HG03159 (cell line): Measurements from ENCODE around the gene B4GALNT3.
"Not testable (repeated sequence)": the region's sequence is repeated elsewhere in the genome, so short reads cannot be mapped to it uniquely, and the experiment has no call there.

ENCODE experiments used
- ATAC-seq: cut with Tn5 transposase; IDR thresholded peaks from one replicate; pipeline ENCODE4 v1.9.1; 2021; ENCODE audit warnings: mild to moderate bottlenecking, moderate library complexity; ENCODE audit not compliant: unreplicated experiment

Gene B4GALNT3

DNA sequence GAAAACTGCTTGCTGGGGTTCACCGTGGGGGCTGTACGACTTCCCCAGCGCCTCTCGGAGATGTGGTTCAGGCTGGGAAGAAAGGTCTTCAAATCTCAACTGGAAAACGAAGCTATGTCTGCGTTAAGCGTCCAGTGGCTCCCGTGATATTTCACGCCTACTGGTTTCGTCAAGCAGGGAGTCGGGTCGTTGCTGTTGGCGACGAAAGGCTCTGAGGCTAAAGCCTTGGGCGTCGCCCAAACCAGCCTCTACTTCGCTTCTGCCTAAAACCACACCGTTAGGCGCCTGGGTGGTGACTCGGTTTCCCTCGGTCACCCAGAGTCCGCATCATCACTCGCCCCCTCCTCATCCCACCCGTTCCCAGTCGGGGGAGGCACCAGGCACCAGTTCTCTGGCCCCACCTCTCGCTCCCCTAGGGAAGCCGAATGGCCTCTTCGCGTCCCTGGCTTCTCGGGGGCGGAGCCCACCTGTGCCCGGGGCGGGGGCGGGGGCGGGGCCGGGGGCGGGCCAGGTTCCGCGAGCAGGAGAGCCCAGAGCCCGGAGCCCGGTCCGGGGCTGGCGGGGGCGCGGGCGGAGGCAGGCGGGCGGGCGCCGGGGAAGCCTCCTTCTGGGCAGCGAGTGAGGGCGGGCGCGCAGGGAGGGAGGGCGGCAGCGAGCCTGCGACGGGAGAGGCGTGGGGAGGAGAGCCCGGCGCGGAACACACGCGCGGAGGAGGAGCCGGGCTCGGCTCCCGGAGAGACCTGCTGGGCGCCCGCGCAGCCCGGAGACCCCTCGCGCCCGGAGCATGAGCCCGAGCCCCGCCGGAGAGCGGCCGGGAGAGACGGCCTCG, at the start of gene B4GALNT3:
Gene B4GALNT3, plus strand, starts transcription at position 510 of the 829 bp plus-strand sequence. CDS start 438 bp downstream, outside the sequence.
- ATAC-seq: no peak

GRCh38 chr12:414859-415258, 44.9 kb upstream of the B4GALNT3 start:
- no peak for ATAC-seq

DNA sequence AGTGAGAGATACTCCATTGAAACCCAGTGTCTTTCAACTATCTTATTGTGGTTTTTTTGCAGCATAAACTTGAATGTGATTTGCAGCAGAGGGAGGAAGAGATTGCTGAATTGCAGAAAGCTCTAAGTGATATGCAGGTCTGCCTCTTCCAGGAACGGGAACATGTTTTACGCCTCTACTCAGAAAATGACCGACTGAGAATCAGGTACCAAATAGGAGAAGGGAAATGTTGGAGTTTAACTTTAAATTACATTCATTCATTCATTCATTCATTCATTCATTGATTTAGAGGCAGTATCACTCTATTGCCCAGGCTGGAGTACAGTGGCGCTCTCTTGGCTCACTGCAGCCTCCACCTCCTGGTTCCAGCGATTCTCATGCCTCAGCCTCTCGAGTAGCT, 41.3 kb upstream of the B4GALNT3 start:
- no peak for ATAC-seq

DNA sequence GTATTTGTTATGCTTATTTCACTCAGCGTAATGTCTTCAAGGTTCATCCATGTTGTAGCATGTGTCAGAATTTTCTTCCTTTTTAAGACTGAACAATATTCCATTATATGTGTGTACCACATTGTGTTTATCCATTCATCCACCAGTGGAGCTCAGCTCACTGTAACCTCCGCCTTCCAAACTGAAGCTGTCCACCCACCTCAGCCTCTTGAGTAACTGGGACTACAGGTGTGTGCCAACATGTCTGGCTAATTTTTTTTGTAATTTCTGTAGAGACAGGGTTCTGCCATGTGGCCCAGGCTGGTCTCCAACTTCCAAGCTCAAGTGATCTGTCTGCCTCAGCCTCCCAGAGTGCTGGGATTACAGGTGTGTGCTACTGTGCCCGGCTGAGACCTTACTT, 37.2 kb upstream of the B4GALNT3 start:
- no peak for ATAC-seq

GRCh38 chr12:435737-436136, 24.0 kb upstream of the B4GALNT3 start:
- not testable (repeated sequence) for ATAC-seq

DNA sequence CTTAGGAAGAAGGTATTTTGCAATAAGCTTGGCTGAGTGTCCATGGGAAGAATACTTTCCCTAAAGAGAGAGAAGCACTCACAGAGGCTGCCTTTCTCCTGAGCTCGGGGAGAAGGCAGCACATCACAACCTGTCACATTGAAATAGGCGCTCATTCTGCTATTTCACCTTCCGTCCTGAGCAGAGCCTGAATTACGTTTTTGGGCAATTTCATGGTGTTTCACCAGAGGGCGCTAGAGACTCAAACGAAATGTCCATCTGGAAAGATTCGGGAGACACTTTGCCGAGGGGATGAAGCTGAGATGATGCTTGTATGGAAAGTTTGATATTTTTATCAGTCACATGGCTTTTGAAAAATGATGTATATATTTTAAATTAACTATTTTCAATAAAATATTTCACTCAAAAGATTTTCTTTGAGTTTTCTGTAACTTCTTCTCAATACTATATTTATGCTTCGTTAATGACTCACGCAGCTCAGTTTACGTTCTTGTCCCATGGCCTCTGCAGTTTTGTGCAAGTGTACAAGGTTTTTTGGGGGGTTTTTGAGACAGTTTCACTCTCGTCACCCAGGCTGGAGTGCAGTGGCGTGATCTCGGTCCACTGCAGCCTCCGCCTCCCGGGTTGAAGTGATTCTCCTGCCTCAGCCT, 17.4 kb upstream of the B4GALNT3 start:
- ATAC-seq: no peak

- ATAC-seq: no peak
These were observed 12.6 kb upstream of the B4GALNT3 start for GRCh38 chr12:447141-447540.

- ATAC-seq: no peak
These were observed 10.5 kb upstream of the B4GALNT3 start for GRCh38 chr12:449203-449602.

DNA sequence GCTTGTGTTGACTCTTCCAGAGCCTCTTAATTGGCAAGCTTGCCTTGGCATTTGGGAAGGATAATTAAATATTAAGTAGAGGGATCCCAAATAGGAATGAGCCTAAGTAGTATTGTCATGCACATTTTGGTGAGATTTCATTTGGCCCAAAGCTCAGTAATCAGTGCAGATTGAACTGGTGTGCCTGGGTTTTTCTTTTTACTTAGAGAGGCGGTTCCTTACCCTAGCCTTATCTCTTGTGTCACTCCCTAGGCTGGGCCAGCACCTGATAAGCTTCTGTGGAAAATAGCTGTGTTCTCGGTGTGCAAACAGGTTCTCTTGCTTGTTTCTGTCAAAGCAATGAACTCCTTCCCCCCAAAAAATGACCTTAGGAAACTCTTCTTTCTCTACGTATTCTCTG, 9.3 kb upstream of the B4GALNT3 start:
- ATAC-seq: no peak

DNA sequence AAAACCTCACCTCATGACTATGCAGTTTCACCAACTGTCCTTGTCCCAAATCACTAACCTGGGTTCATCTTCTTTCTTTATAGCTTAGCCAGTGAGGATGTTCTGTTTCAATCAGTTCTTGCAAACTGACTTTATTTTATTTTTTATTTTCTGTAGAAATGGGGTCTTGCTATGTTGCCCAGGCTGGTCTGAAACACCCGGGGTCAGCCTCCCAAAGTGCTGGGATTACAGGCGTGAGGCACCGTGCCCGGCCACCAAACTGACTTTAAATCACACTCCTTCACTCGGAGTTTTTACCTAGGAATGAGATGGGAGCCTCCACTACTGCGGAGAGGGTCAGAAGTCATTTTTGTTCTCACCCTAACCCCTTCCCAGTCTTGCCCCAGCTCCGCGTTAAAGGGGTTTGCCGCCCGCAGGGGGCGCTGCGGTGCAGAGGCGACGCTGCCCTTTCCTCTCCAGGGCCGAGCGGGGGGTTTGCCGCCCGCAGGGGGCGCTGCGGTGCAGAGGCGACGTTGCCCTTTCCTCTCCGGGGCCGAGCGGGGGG, 7.0 kb upstream of the B4GALNT3 start:
- no peak for ATAC-seq

DNA sequence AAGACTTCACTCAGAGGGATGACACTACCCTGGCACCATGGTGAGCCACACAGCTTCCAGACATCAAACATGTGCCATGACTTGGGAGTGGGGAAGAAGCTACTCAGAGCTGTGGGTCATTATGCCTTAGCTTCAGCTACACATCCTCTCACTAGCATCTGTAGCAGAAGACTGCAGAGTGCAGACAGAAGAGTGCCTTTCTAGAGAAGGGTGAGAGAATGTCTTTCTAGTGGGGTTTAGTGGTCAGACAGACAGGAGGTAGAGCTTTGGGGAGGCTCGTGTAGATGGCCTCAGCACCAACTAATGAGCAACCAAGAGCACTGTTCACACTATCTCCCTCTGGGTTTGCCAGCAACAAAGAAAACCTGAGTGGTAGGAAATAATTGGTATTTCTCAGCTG, 4.9 kb upstream of the B4GALNT3 start:
- ATAC-seq: no peak

- no peak for ATAC-seq
These were observed 3.9 kb upstream of the B4GALNT3 start for GRCh38 chr12:455821-456220.

- ATAC-seq: no peak
These were observed 2.1 kb upstream of the B4GALNT3 start for GRCh38 chr12:457676-458075.

GRCh38 chr12:459050-459429, 699 bp upstream of the B4GALNT3 start:
- ATAC-seq: no peak

DNA sequence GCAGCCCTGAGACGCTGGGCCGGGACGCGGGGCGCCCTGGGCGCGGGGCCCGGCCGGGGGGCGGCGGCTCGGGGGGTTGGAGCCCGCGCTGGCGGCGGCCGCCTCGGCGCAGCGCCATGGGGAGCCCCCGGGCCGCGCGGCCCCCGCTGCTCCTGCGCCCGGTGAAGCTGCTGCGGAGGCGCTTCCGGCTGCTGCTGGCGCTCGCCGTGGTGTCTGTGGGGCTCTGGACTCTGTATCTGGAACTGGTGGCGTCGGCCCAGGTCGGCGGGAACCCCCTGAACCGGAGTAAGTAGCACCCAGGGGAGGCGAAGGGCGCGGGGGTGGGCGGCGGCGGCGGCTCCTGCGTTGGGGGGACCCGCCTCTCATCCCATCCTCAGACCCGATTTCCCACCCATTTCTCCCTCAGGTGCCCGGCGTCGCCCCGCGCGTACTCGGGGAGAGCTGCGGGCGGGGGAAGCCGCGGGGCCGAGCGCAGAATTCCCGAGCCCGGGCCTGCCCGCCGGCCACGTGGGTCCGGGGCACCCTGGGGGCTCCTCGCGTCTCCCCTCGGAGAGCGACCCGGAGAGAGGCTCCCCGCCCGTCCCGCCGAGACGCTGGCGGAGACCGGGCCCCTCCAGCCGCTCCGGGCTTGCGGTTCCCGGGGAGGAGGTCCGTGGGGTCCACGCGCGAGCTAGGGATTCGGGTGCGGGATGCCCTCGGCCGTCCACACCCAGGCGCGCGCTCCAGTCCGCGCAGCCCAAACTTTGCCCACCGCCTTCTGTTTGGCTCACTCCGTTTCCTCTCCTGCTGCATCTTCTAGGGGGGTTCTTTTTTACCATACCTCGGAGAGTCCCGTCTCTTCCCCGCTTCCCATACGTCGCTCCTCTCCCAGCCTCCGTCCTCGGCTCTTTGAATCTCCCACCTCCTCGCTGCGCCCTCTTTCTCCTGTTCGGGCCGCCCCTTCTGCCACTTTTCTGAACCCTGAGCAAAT, 807 bp downstream of the B4GALNT3 start:
- no peak for ATAC-seq

DNA sequence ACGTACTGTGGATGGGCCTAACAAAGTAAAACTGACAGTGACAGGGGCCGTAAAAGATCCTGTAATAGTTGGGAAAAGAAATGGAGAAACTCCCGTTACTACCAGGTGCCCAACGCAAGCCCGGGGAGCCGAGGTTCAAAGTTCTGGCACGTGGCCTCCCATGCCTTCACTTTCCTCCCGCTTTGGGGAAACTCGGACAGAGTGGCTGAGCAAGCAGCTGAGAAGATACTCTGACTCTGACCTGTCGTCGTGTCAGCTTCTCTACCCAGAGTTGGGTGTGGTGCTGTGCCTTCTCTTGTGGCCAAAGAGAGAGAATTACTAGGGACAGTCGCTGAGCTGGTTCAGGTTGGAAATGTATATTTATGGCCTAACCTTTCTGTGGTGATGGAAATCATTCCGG, 1.7 kb downstream of the B4GALNT3 start:
- ATAC-seq: no peak

GRCh38 chr12:462936-463705, 3.4 kb downstream of the B4GALNT3 start:
- ATAC-seq: no peak

GRCh38 chr12:464484-465267, 4.9 kb downstream of the B4GALNT3 start:
- ATAC-seq: no peak

- no peak for ATAC-seq
These were observed 6.3 kb downstream of the B4GALNT3 start for GRCh38 chr12:466039-466438.
